HG03066 (cell line): ENCODE data around the gene C1orf94.

Experiments
- ATAC-seq: cut with Tn5 transposase; IDR thresholded peaks from one replicate; pipeline ENCODE4 v1.9.1; 2021; ENCODE audit warnings: low read depth; ENCODE audit not compliant: unreplicated experiment

C1orf94 gene

GRCh38 chr1:34176830-34177603 is at the start of gene C1orf94:
Gene C1orf94, plus strand, starts transcription at chr1:34176907. Its CDS starts 883 bp downstream, at chr1:34177790.
- ATAC-seq: no peak

- no peak for ATAC-seq
Observed at GRCh38 chr1:34127006-34128000, 49.4 kb upstream of the C1orf94 start.

- ATAC-seq: no peak
Observed at GRCh38 chr1:34128186-34128889, 48.4 kb upstream of the C1orf94 start.

GRCh38 chr1:34129630-34130029 is 47.1 kb upstream of the C1orf94 start:
- no peak for ATAC-seq

GRCh38 chr1:34130306-34130705 is 46.4 kb upstream of the C1orf94 start:
- ATAC-seq: no peak

GRCh38 chr1:34131396-34132160 is 45.1 kb upstream of the C1orf94 start:
- ATAC-seq: no peak

GRCh38 chr1:34132161-34132420 is 44.6 kb upstream of the C1orf94 start:
- no peak for ATAC-seq

GRCh38 chr1:34137411-34137810 is 39.3 kb upstream of the C1orf94 start:
- no peak for ATAC-seq

GRCh38 chr1:34140011-34140676 is 36.6 kb upstream of the C1orf94 start:
- ATAC-seq: no peak

- no peak for ATAC-seq
Observed at GRCh38 chr1:34143975-34144374, 32.7 kb upstream of the C1orf94 start.

GRCh38 chr1:34144766-34145165 is 31.9 kb upstream of the C1orf94 start:
- ATAC-seq: no peak

- no peak for ATAC-seq
Observed at GRCh38 chr1:34147301-34147700, 29.4 kb upstream of the C1orf94 start.

GRCh38 chr1:34149501-34149900 is 27.2 kb upstream of the C1orf94 start:
- no peak for ATAC-seq

- no peak for ATAC-seq
Observed at GRCh38 chr1:34153246-34153645, 23.5 kb upstream of the C1orf94 start.

- ATAC-seq: no peak
Observed at GRCh38 chr1:34155860-34156259, 20.8 kb upstream of the C1orf94 start.

- no peak for ATAC-seq
Observed at GRCh38 chr1:34156739-34157138, 20.0 kb upstream of the C1orf94 start.

- ATAC-seq: no peak
Observed at GRCh38 chr1:34162852-34163766, 13.6 kb upstream of the C1orf94 start.

GRCh38 chr1:34163792-34164731 is 12.6 kb upstream of the C1orf94 start:
- ATAC-seq: no peak
